ENCODE measurements around the gene TOMM20.
"Not testable (repeated sequence)": the region's sequence is repeated elsewhere in the genome, so short reads cannot be mapped to it uniquely, and the experiment has no call there.

TOMM20 gene

GRCh38 chr1:235090406-235091069 lies 38.1 kb downstream of the TOMM20 start:
- no peak for DNase-seq (ENCODE audit: low read depth, low spot score)

DNA sequence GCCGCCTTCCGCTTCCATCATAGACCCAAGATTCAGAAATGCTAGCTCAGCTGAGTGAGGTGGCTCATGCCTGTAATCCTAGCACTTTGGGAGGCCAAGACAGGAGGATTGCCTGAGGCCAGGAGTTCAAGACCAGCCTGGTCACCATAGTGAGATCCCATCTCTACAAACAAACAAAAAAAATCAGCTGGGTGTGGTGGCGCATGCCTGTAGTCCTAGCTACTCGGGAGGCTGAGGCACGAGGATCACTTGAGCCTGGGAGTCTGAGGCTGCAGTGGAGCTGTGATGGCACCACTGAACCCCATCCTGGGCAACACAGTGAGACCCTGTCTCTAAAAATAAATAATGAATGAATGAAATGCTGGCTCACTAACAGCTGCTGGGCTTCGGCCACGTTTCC lies 39.7 kb downstream of the TOMM20 start:
- no peak for DNase-seq (ENCODE audit: low read depth, low spot score)
- H3K4me3 ChIP-seq (ENCODE audit: low read length), result no peak overlapping the region

More at GRCh38 chr1:235090406-235091069, 38.1 kb downstream of the TOMM20 start:
- no peak overlapping the region for H3K4me3 ChIP-seq (ENCODE audit: low read length)

DNA sequence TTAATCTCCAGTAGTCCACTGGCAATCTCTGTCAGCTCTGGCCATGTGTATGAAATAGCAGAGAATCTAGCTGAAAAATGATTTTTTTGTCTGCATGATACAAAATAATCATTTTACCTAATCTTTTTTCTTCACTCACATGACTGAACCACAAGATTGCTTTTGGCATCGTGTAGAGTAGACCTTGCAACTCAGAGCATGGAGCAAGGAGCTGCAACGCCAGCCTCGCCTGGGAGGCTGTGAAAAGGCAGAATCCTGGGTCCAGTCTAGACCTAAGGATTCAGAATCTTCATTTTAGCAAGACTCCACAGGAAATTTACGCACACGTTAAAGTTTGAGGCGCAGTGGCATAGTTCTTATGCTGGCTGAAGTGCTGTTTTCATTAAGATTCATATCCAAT lies 40.2 kb downstream of the TOMM20 start:
- no peak for DNase-seq (ENCODE audit: low read depth, low spot score)
- H3K4me3 ChIP-seq (ENCODE audit: low read length), result no peak overlapping the region

- H3K4me3 ChIP-seq (ENCODE audit: low read length), result no peak overlapping the region
- no peak for DNase-seq (ENCODE audit: low read depth, low spot score)
Measured at GRCh38 chr1:235087906-235088305, 40.7 kb downstream of the TOMM20 start.

- not testable (repeated sequence) for H3K4me3 ChIP-seq (ENCODE audit: low read length); DNase-seq (ENCODE audit: low read depth, low spot score)
Measured at GRCh38 chr1:235085411-235086117, 43.1 kb downstream of the TOMM20 start.

DNA sequence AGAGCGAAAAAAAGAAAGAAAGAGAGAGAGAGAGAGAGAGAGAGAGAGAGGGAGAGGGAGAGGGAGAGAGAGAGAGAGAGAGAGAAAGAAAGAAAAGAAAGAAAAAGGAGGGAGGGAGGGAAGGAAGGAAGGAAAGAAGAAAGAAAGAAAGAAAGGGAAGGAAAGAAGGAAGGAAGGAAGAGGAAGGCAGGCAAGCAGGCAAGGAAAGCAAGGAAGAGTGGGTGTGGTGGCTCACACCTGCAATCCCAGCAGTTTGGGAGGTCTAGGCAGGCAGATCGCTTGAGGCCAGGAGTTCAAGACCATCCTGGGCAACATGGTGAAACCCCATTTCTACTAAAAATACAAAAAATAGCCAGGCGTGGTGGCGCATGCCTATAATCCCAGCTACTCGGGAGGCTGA lies 47.8 kb downstream of the TOMM20 start:
- H3K4me3 ChIP-seq (ENCODE audit: low read length); DNase-seq (ENCODE audit: low read depth, low spot score): not testable (repeated sequence)

- H3K4me3 ChIP-seq (ENCODE audit: low read length); DNase-seq (ENCODE audit: low read depth, low spot score): not testable (repeated sequence)
Measured at GRCh38 chr1:235080297-235080657, 48.4 kb downstream of the TOMM20 start.

GRCh38 chr1:235079443-235080296 lies 49.0 kb downstream of the TOMM20 start:
- DNase-seq (ENCODE audit: low read depth, low spot score), result no peak

GRCh38 chr1:235078480-235079381 lies 49.9 kb downstream of the TOMM20 start:
- DNase-seq (ENCODE audit: low read depth, low spot score), result no peak
- H3K4me3 ChIP-seq (ENCODE audit: low read length), result no peak overlapping the region

More at GRCh38 chr1:235079443-235080296, 49.0 kb downstream of the TOMM20 start:
- H3K4me3 ChIP-seq (ENCODE audit: low read length), result no peak overlapping the region

- no peak overlapping the region for H3K4me3 ChIP-seq (ENCODE audit: low read length)
- no peak for DNase-seq (ENCODE audit: low read depth, low spot score)
Measured at GRCh38 chr1:235077571-235078479, 50.8 kb downstream of the TOMM20 start.

- no peak for DNase-seq (ENCODE audit: low read depth, low spot score)
- H3K4me3 ChIP-seq (ENCODE audit: low read length), result no peak overlapping the region
Measured at GRCh38 chr1:235077163-235077540, 51.5 kb downstream of the TOMM20 start.

GRCh38 chr1:235076504-235077162 lies 52.0 kb downstream of the TOMM20 start:
- H3K4me3 ChIP-seq (ENCODE audit: low read length), result no peak overlapping the region
- no peak for DNase-seq (ENCODE audit: low read depth, low spot score)

GRCh38 chr1:235075777-235076308 lies 52.8 kb downstream of the TOMM20 start:
- no peak overlapping the region for H3K4me3 ChIP-seq (ENCODE audit: low read length)
- DNase-seq (ENCODE audit: low read depth, low spot score), result no peak

DNA sequence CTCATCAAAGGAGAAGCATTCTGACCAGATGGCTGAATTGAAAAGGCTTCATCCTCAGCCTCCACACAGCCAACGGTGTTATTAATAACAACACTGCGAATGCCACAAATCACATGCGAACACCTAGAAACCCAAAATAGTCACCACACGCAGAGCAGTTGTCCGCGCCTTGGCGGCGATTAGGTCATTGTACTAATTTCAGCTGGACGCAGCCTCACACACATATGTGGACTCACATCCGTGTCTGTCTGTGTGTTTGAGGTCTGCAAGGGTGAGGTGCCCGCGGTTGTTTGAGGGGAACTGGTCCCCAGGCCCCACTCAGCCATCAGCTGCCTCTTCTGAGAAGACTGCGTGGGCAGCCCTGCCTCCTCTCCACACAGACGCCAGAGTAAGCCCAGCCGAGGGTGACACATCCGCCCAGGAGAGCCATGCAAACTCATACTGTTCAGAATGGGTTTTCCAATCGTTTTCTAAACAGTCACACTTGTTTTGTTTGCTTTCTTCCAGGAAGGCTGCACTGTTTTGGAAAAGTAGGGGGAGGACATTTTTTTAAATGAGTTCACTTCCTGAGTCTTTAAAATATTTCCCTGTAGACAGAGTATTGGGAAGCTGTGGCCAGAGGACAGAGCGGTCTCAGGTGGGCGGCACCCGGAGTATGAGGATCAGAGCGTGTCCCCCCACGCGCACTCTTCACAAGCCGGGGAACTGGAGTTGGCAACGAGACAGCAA lies 53.4 kb downstream of the TOMM20 start:
- no peak overlapping the region for H3K4me3 ChIP-seq (ENCODE audit: low read length)
- no peak for DNase-seq (ENCODE audit: low read depth, low spot score)

DNA sequence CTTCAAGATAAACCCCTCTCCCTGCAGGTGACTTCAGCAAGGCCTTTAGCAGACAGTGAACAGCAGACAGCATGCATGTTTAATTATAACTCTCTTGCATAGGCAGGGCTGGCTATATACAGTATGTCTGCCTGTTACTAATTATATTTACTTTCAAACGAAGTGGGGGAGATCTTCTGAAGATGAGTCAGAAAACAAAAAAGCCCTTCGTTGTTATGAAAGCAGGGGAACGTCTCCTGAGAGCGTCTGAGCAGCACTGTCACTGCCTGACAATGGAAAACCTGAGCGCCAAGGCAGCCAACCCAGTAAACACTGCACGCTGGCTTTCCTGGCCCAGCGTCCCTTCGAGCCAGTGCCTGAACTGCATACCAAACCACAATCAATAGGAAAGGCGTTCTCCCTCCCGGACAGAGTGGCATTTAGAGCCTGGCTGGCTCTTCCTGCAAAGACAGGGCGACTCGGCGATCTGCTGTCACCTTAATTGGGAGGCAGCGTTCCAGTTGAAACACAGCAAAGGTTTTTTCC lies 54.1 kb downstream of the TOMM20 start:
- DNase-seq (ENCODE audit: low read depth, low spot score), result no peak
- H3K4me3 ChIP-seq (ENCODE audit: low read length), result no peak overlapping the region

DNA sequence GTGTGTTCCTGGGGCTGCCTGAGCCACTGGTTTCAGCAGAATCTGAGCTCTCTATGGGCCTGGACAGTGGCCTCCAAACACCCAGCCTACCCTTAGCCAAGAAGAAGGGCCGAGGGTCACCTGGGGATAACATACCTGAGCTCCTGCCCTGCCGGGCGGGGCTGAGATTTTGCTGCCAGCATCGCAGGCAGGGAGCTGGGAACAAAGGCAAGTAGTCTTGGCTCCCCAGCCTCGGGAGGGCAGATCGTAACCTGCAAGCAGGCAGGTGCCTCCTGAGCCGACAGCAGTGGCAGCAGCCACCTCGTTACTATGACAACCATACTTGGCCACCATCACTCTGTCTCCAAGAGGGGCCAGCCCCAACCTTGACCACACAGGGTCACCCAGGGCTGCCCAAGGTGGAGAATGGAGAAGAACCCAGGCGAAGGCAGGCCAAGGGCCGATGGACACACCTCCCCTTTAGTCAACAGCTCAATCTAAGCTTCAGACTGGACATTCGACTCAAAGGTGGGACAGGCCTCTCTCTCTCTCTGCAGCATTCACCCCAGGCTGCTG lies 54.6 kb downstream of the TOMM20 start:
- no peak overlapping the region for H3K4me3 ChIP-seq (ENCODE audit: low read length)
- DNase-seq (ENCODE audit: low read depth, low spot score), result no peak
